Mononuclear cell (primary cell): ENCODE data around the gene TMEM250. TPM values are rescaled to one million over a fixed set of nuclear protein-coding genes. Genes with fewer than 3 reads are reported as not detected.

ENCODE experiments used
- H3K27me3 ChIP-seq: 2 replicates; pipeline ENCODE4 v1.6.0; 2011; ENCODE audit warnings: low read length, control low read depth; ENCODE audit not compliant: insufficient read depth
- H3K4me1 ChIP-seq: 2 replicates; pipeline ENCODE4 v1.5.1; 2011; ENCODE audit warnings: mild to moderate bottlenecking, low read length, control low read depth; ENCODE audit not compliant: insufficient read depth
- H3K4me3 ChIP-seq: 2 replicates; pipeline ENCODE4 v1.5.1; 2011; ENCODE audit warnings: mild to moderate bottlenecking, low read length, moderate library complexity
- H3K9me3 ChIP-seq: 2 replicates; pipeline ENCODE4 v1.5.1; 2011; ENCODE audit warnings: low read depth, mild to moderate bottlenecking, control low read depth, low read length
- total RNA-seq: library from RNA; depleted of rRNA; stranded (reverse); fragments of >200 nt; gene quantifications from one replicate; pipeline ENCODE4 v1.2.3, GENCODE V29; 2012

Gene TMEM250
- total RNA-seq, 1 donor: 5.6 TPM

GRCh38 chr9:136081826-136082495 lies 36.7 kb downstream of the TMEM250 start:
- H3K9me3 ChIP-seq: no peaks in the 10 kb centered on the region
- peaks cover 36% of the 10 kb centered on the region for H3K4me1 ChIP-seq
- H3K4me3 ChIP-seq: no peak overlapping the region
- no peaks in the 10 kb centered on the region for H3K27me3 ChIP-seq

GRCh38 chr9:136081113-136081825 lies 37.4 kb downstream of the TMEM250 start:
- Histone ChIP-seq H3K27me3 (no peaks in the 10 kb centered on the region), H3K9me3 (no peaks in the 10 kb centered on the region), H3K4me3 (no peak overlapping the region), H3K4me1 (peaks cover 43% of the 10 kb centered on the region)

- Histone ChIP-seq H3K9me3 (no peaks in the 10 kb centered on the region), H3K27me3 (no peaks in the 10 kb centered on the region), H3K4me3 (no peak overlapping the region), H3K4me1 (peaks cover 48% of the 10 kb centered on the region)
Measured at GRCh38 chr9:136080716-136081112, 38.0 kb downstream of the TMEM250 start.

- Histone ChIP-seq H3K27me3 (no peaks in the 10 kb centered on the region), H3K4me1 (peaks cover 56% of the 10 kb centered on the region), H3K9me3 (no peaks in the 10 kb centered on the region), H3K4me3 (no peak overlapping the region)
Measured at GRCh38 chr9:136079916-136080246, 38.8 kb downstream of the TMEM250 start.

- Histone ChIP-seq H3K27me3 (no peaks in the 10 kb centered on the region), H3K9me3 (no peaks in the 10 kb centered on the region), H3K4me3 (no peak overlapping the region), H3K4me1 (peaks cover 62% of the 10 kb centered on the region)
Measured at GRCh38 chr9:136079211-136079915, 39.3 kb downstream of the TMEM250 start.

GRCh38 chr9:136078498-136079011 lies 40.1 kb downstream of the TMEM250 start:
- Histone ChIP-seq H3K4me1 (peaks cover 62% of the 10 kb centered on the region), H3K4me3 (no peak overlapping the region), H3K27me3 (no peaks in the 10 kb centered on the region), H3K9me3 (no peaks in the 10 kb centered on the region)

GRCh38 chr9:136078024-136078423 lies 40.7 kb downstream of the TMEM250 start:
- Histone ChIP-seq H3K27me3 (no peaks in the 10 kb centered on the region), H3K9me3 (no peaks in the 10 kb centered on the region), H3K4me1 (peaks cover 62% of the 10 kb centered on the region), H3K4me3 (no peak overlapping the region)

- H3K9me3 ChIP-seq: no peaks in the 10 kb centered on the region
- peaks cover 62% of the 10 kb centered on the region for H3K4me1 ChIP-seq
- no peaks in the 10 kb centered on the region for H3K27me3 ChIP-seq
- H3K4me3 ChIP-seq: no peak overlapping the region
Measured at GRCh38 chr9:136077491-136077890, 41.2 kb downstream of the TMEM250 start.

GRCh38 chr9:136075881-136076678 lies 42.6 kb downstream of the TMEM250 start:
- no peak overlapping the region for H3K4me3 ChIP-seq
- H3K27me3 ChIP-seq: no peaks in the 10 kb centered on the region
- H3K9me3 ChIP-seq: no peaks in the 10 kb centered on the region
- H3K4me1 ChIP-seq: peaks cover 60% of the 10 kb centered on the region

GRCh38 chr9:136075134-136075841 lies 43.4 kb downstream of the TMEM250 start:
- no peaks in the 10 kb centered on the region for H3K27me3 ChIP-seq
- H3K4me1 ChIP-seq: peaks cover 52% of the 10 kb centered on the region
- no peaks in the 10 kb centered on the region for H3K9me3 ChIP-seq
- no peak overlapping the region for H3K4me3 ChIP-seq

GRCh38 chr9:136074706-136075105 lies 44.0 kb downstream of the TMEM250 start:
- Histone ChIP-seq H3K9me3 (no peaks in the 10 kb centered on the region), H3K4me3 (no peak overlapping the region), H3K27me3 (no peaks in the 10 kb centered on the region), H3K4me1 (peaks cover 46% of the 10 kb centered on the region)
